Neural progenitor cell (in vitro differentiated cells): ENCODE results near the gene NCOA6.

Source experiments
- EZH2 ChIP-seq: fragments of 200-600 bp; sonication (generic); IDR thresholded peaks from 2 replicates; pipeline ENCODE4 v1.6.1; 2017; ENCODE audit warnings: antibody characterized with exemption, mild to moderate bottlenecking, moderate library complexity
- EZH2phosphoT487 ChIP-seq: fragments of 200-600 bp; sonication (generic); IDR thresholded peaks from 2 replicates; pipeline ENCODE4 v1.6.1; 2017; ENCODE audit warnings: antibody characterized with exemption
- TF ChIP-seq, protein P1 (sequence below): fragments of 200-600 bp; sonication (generic); IDR thresholded peaks from 2 replicates; pipeline ENCODE4 v1.5.1; 2017; ENCODE audit warnings: antibody characterized with exemption, mild to moderate bottlenecking

DNA sequence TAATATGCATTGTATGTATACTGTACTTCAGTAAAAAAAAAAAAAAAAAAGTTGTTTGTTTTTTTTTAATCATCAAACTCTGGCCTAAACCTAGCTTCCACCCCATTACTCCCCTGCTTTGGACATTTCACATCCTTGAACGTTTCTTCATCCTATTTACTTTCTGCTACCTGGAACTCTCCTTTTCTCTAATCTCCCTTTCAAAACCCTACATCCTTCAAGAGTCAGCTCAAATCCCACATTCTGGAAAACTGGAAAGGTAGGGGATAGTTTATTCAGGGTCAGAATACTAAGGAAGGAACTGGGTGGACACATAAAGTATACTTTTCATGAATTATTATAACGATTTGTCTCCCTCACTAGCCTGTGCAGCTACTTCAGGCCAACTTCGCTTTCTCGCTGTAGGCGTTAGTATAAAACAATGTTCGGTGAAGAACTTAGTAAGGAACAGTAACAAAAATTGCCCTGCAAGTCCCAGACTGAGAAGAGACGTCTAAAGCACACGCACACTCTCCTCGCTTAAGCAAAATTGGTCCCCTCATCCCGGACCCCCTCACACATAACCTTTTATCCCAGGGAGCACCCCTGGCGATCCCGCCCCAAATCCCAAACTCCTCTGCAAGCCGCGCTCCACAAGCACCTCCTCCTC is 149.3 kb downstream of the NCOA6 start:
- TF ChIP-seq, protein P1, sequence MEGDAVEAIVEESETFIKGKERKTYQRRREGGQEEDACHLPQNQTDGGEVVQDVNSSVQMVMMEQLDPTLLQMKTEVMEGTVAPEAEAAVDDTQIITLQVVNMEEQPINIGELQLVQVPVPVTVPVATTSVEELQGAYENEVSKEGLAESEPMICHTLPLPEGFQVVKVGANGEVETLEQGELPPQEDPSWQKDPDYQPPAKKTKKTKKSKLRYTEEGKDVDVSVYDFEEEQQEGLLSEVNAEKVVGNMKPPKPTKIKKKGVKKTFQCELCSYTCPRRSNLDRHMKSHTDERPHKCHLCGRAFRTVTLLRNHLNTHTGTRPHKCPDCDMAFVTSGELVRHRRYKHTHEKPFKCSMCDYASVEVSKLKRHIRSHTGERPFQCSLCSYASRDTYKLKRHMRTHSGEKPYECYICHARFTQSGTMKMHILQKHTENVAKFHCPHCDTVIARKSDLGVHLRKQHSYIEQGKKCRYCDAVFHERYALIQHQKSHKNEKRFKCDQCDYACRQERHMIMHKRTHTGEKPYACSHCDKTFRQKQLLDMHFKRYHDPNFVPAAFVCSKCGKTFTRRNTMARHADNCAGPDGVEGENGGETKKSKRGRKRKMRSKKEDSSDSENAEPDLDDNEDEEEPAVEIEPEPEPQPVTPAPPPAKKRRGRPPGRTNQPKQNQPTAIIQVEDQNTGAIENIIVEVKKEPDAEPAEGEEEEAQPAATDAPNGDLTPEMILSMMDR, result no peak
- TF ChIP-seq EZH2 (no peak), EZH2phosphoT487 (no peak)
